Activated CD4-positive, alpha-beta T cell treated with anti-CD3 and anti-CD28 coated beads, Interleukin-2, amount 10 ng/mL, durations not matched to agents 7 days and 5 days (primary cell): ENCODE results near the gene LAMA2. TPM values are rescaled to one million over a fixed set of nuclear protein-coding genes. Genes with fewer than 3 reads are reported as not detected.

Experiments used
- CTCF ChIA-PET: fragments of 350-600 bp; sonication (Branson Sonifier 250); formaldehyde crosslinking; loops from one replicate; lab custom pipeline; 2021; ENCODE audit warnings: antibody characterized with exemption; lab: Charles Lee
- POLR2A ChIA-PET: fragments of 350-600 bp; sonication (Branson Sonifier 250); formaldehyde crosslinking; loops from one replicate; lab custom pipeline; 2021; ENCODE audit warnings: antibody characterized with exemption; lab: Charles Lee
- DNase-seq: peaks from one replicate; pipeline ENCODE4 v3.0.0-alpha.2; 2020
- H3K27ac Mint-ChIP-seq: one replicate; pipeline ENCODE4 v1.8.0; 2021; ENCODE audit warnings: mild to moderate bottlenecking, moderate library complexity, mixed read lengths
- H3K27me3 Mint-ChIP-seq: one replicate; pipeline ENCODE4 v1.8.0; 2021; ENCODE audit warnings: mixed read lengths
- H3K36me3 Mint-ChIP-seq: one replicate; pipeline ENCODE4 v1.8.0; 2021; ENCODE audit warnings: low read depth, mixed read lengths
- H3K4me1 Mint-ChIP-seq: one replicate; pipeline ENCODE4 v1.8.0; 2021; ENCODE audit warnings: mixed read lengths
- H3K4me3 Mint-ChIP-seq: one replicate; pipeline ENCODE4 v1.8.0; 2021; ENCODE audit warnings: mild to moderate bottlenecking, moderate library complexity, mixed read lengths
- H3K9me3 Mint-ChIP-seq: one replicate; pipeline ENCODE4 v1.8.0; 2021; ENCODE audit warnings: mixed read lengths
- total RNA-seq, 2 experiments: library from RNA; stranded (reverse); gene quantifications; one replicate each; pipeline ENCODE4 v1.2.3, GENCODE V29; 2021

The LAMA2 gene
- total RNA-seq, 2 experiments from 2014 or later = 0.02 to 0.05 TPM

DNA sequence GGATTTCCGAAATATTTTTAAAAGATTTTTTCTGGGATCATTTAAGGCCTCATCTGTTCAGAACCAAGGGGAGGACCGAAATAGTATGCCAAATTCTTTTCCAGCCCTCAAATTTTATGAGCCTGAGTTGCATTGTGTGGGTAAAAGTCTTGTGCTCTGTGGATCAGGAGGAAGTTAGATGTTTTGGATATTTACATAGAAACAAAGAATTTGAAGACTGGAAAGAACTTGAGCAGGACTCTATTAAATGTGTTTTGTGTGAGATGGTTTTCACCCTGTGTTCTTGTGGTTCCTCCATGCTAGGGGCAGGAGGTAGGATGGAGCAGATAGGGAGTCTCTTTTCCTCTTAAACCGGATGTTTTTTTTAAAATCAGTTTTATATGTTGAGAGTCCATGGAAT lies 329.1 kb downstream of the LAMA2 start:
- no peak overlapping the region for H3K4me3 Mint-ChIP-seq
- H3K27ac Mint-ChIP-seq = no peak overlapping the region
- no peaks in the 10 kb centered on the region for H3K36me3 Mint-ChIP-seq
- H3K27me3 Mint-ChIP-seq = peaks cover 7% of the 10 kb centered on the region
- H3K9me3 Mint-ChIP-seq = no peaks in the 10 kb centered on the region
- no peaks in the 10 kb centered on the region for H3K4me1 Mint-ChIP-seq
- POLR2A ChIA-PET = no interaction called here
- no peak for DNase-seq
- CTCF ChIA-PET = no interaction called here

DNA sequence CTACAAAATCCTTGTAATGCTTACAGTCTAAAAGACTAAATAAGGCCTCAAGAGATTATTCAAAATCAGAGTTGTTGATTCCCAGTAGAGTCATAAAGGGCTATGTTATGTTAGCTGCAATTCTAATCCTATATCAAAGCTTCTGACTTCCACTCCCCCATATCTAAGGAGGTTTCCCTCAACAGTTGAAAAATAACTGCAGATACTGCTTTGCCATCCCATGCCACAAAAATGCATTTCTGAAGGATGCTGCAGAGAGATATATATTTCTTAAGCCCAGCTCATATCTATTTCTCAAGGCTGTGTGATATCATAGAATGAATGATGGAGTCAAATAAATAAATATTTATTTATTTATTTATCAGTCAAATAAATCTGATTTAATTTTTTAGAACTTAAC lies 332.3 kb downstream of the LAMA2 start:
- no peak overlapping the region for H3K27ac Mint-ChIP-seq
- H3K4me3 Mint-ChIP-seq = no peak overlapping the region
- ChIA-PET POLR2A (no interaction called here), CTCF (interaction anchor here (0.5 kb wide), 1 partner anchor 1452 kb away, joined by 3 read pairs; no protein-coding TSS in a partner anchor)
- H3K36me3 Mint-ChIP-seq = no peaks in the 10 kb centered on the region
- DNase-seq = no peak
- H3K4me1 Mint-ChIP-seq = no peaks in the 10 kb centered on the region
- H3K27me3 Mint-ChIP-seq = peaks cover 5% of the 10 kb centered on the region
- H3K9me3 Mint-ChIP-seq = no peaks in the 10 kb centered on the region

DNA sequence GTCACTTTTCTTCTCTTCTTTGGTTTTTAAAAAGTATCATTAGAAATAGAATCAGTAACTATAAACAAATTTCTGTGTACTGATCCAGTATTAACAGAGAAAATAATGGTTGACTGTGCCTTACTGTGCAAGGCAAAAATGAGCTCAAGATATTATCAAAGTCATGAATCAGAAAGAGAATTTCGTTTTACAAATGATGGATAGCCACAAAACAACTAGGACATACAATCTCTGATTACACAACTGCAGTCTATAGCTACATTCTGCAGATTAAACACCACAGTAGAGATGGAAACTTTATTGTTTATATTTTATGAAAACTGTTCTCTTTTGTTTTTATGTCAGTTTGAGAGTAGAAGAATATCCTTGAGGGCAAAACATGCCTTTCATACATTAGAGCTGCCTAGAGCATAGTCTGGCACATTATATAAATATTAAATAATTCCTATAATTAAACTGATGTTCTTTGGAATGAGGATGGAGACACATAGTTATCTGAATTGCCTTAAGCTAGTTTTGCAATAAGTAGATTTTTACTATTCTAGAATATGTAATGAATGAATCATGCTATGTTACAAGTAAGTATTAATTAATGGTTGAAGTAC lies 333.1 kb downstream of the LAMA2 start:
- POLR2A ChIA-PET = no interaction called here
- no peaks in the 10 kb centered on the region for H3K4me1 Mint-ChIP-seq
- peaks cover 5% of the 10 kb centered on the region for H3K27me3 Mint-ChIP-seq
- no peak overlapping the region for H3K27ac Mint-ChIP-seq
- CTCF ChIA-PET = interaction anchor here (1.2 kb wide), 1 partner anchor 12 kb away, joined by 3 read pairs; no protein-coding TSS in a partner anchor
- no peaks in the 10 kb centered on the region for H3K36me3 Mint-ChIP-seq
- H3K4me3 Mint-ChIP-seq = no peak overlapping the region
- no peak for DNase-seq
- H3K9me3 Mint-ChIP-seq = no peaks in the 10 kb centered on the region

GRCh38 chr6:129217701-129218100 lies 334.8 kb downstream of the LAMA2 start:
- H3K27ac Mint-ChIP-seq = no peak overlapping the region

GRCh38 chr6:129233458-129234134 lies 350.7 kb downstream of the LAMA2 start:
- ChIA-PET CTCF (no interaction called here), POLR2A (no interaction called here)
- H3K36me3 Mint-ChIP-seq = no peaks in the 10 kb centered on the region
- H3K27ac Mint-ChIP-seq = no peak overlapping the region
- H3K27me3 Mint-ChIP-seq = no peaks in the 10 kb centered on the region
- DNase-seq = no peak
- no peak overlapping the region for H3K4me3 Mint-ChIP-seq
- no peaks in the 10 kb centered on the region for H3K4me1 Mint-ChIP-seq
- no peaks in the 10 kb centered on the region for H3K9me3 Mint-ChIP-seq

More at GRCh38 chr6:129217701-129218100, 334.8 kb downstream of the LAMA2 start:
- CTCF ChIA-PET = no interaction called here
- no peak for DNase-seq
- Mint-ChIP-seq H3K4me1 (no peaks in the 10 kb centered on the region), H3K4me3 (no peak overlapping the region), H3K36me3 (no peaks in the 10 kb centered on the region), H3K27me3 (peaks cover 5% of the 10 kb centered on the region), H3K9me3 (peaks cover 2% of the 10 kb centered on the region)
- POLR2A ChIA-PET = no interaction called here

DNA sequence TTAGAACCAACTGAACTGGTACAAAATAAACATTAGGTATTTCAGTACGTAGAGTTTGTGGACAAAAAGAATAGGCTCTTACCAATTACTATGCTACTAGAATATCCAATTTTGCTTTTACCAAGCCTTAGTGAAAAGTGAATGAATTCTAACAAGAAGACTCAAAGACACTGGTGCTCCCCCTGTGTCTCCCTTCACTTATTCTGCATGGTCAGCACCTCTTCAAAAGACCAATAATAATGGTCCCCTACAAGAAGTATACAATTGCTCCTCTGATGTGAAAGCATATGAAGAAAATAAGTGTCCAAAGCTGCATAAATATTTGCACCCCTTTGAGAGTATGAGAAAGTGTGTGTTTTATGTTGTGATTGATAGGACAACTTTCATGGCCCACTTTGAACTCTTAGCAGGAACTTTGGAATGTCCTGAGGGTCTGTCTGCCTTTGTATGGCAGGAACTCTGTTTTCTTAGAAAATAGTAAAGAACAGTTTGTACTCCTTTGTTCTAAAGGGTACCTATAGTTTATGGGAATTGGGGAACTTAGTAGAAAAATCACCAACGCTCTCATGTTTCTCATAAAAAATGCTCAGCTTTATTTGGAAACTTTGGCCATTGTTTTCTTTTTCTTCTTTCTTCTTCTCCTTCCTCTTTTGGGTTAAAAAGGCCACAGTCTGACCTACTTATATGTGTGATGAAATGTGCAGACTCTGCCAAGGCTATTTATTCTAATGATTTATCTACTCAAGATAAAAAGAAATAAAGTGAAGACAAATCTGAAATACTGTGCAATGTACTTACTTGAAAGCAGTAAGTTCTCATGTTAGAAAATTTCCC lies 352.4 kb downstream of the LAMA2 start:
- no peak overlapping the region for H3K27ac Mint-ChIP-seq
- DNase-seq = no peak
- H3K4me1 Mint-ChIP-seq = no peaks in the 10 kb centered on the region
- CTCF ChIA-PET = no interaction called here
- H3K36me3 Mint-ChIP-seq = no peaks in the 10 kb centered on the region
- H3K27me3 Mint-ChIP-seq = no peaks in the 10 kb centered on the region
- H3K4me3 Mint-ChIP-seq = no peak overlapping the region
- H3K9me3 Mint-ChIP-seq = no peaks in the 10 kb centered on the region
- POLR2A ChIA-PET = no interaction called here

DNA sequence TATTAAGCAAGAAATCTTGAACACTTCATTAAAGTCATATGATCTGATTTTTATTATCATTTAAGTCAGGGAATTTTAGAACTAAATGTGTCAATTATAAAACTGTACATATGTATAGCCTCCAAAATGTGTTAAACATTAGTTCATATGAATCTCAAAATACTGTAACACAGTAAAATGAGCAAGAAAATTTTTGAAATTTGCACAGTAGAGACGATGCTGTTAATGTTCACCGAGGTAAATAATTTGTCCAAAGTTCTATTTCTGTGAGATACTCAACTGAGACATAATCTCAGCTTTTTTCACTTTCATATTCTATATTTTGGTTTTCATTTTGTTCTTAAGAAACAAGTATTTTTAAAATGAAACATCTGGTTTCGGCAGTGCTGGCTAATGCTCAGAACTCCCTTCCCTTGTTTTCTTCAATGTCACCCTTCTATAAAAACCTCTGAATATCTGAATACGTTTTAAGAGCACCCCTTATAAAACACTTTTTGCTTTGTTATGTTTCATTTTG lies 353.1 kb downstream of the LAMA2 start:
- DNase-seq = no peak
- CTCF ChIA-PET = no interaction called here
- Mint-ChIP-seq H3K4me3 (no peak overlapping the region), H3K9me3 (no peaks in the 10 kb centered on the region), H3K27ac (no peak overlapping the region), H3K36me3 (no peaks in the 10 kb centered on the region), H3K4me1 (no peaks in the 10 kb centered on the region), H3K27me3 (no peaks in the 10 kb centered on the region)
- POLR2A ChIA-PET = no interaction called here

DNA sequence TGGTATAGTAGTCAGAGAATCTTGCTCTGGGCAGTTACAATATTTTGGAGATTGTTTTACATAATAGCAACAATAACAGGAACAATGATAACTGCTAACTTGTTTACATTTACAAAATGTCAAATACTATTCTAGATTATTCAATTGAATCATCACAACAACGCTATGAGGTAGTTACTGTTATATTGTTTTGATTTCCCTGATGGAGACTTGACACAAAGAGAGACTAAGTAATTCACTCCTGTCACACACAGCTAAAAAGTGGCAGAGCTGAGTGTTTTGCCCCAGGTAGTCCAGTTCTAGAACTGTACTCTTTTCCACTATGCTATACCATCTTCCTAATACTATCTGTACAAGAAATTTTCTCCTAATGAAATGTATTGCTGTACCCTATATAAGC lies 356.1 kb downstream of the LAMA2 start:
- no peak for DNase-seq
- no peaks in the 10 kb centered on the region for H3K9me3 Mint-ChIP-seq
- H3K27ac Mint-ChIP-seq = no peak overlapping the region
- CTCF ChIA-PET = no interaction called here
- peaks cover 6% of the 10 kb centered on the region for H3K27me3 Mint-ChIP-seq
- no peak overlapping the region for H3K4me3 Mint-ChIP-seq
- POLR2A ChIA-PET = no interaction called here
- H3K36me3 Mint-ChIP-seq = no peaks in the 10 kb centered on the region
- H3K4me1 Mint-ChIP-seq = no peaks in the 10 kb centered on the region

DNA sequence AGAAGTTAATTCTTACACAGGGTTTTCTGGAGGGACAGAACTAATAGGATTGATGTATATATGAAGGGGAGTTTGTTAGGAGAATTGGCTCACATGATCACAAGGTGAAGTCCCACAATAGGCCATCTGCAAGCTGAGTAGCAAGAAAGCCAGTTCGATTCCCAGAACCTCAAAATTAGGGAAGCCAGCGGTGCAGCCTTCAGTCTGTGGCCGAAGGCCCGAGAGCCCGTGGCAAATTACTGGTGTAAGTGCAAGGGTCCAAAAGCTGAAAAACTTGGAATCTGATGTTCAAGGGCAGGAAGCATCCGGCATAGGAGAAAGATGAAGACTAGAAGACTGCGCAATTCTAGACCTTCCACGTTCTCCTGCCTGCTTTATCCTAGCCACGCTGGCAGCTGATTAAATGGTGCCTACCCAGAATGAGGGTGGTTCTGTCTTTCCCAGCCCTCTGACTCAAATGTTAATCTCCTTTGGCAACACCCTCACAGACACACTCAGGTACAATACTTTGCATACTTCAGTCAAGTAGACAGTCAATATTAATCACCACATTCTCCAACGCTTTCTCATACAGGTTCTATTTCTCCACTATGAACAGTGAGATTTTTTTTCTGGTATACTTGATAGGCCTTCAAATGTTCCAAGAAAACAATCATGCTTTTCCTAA lies 357.0 kb downstream of the LAMA2 start:
- CTCF ChIA-PET = no interaction called here

DNA sequence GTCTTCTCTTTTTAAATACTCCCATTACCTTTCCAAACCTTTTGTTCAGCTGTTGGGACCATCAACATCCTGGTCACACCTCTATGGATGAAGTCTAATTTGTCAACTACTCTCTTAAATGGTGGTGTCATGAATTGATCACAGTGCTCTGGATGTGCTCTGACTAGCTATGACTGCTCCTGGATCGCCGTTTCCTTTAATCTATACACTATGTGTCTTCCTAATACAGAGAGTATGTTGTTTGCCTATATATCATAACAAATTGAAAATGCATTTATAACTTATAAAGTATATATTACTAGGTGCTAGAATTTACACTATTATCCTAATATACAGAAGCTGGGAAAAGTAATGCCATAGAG lies 357.5 kb downstream of the LAMA2 start:
- ChIA-PET CTCF (no interaction called here), POLR2A (no interaction called here)
- no peaks in the 10 kb centered on the region for H3K36me3 Mint-ChIP-seq
- no peak overlapping the region for H3K4me3 Mint-ChIP-seq
- DNase-seq = no peak
- no peaks in the 10 kb centered on the region for H3K9me3 Mint-ChIP-seq
- H3K27me3 Mint-ChIP-seq = peaks cover 10% of the 10 kb centered on the region
- H3K4me1 Mint-ChIP-seq = no peaks in the 10 kb centered on the region
- no peak overlapping the region for H3K27ac Mint-ChIP-seq

More for the DNA sequence above, 357.0 kb downstream of the LAMA2 start:
- H3K36me3 Mint-ChIP-seq = no peaks in the 10 kb centered on the region
- H3K4me1 Mint-ChIP-seq = no peaks in the 10 kb centered on the region
- POLR2A ChIA-PET = no interaction called here
- no peak for DNase-seq
- no peak overlapping the region for H3K4me3 Mint-ChIP-seq
- no peak overlapping the region for H3K27ac Mint-ChIP-seq
- peaks cover 7% of the 10 kb centered on the region for H3K27me3 Mint-ChIP-seq
- H3K9me3 Mint-ChIP-seq = no peaks in the 10 kb centered on the region

DNA sequence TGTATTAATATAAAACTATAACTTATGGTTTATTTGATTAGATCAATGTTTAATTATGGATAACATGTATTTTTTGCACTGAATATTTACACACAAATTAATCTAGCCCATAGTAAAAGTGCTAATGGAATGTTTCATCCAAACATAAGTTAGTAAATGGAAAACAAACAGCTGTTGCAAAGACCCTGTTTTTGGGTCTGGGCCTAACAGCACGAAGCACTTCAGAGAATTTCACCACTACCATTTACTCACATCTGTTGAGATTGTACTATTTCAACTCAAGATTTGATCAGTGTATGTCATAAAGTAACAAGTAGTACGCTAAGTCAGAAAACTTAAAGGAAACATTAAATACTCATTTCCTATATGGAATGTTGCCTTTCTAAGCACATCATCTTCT lies 359.6 kb downstream of the LAMA2 start:
- H3K4me1 Mint-ChIP-seq = no peaks in the 10 kb centered on the region
- POLR2A ChIA-PET = no interaction called here
- H3K27me3 Mint-ChIP-seq = peaks cover 15% of the 10 kb centered on the region
- H3K27ac Mint-ChIP-seq = no peak overlapping the region
- no peak for DNase-seq
- H3K36me3 Mint-ChIP-seq = no peaks in the 10 kb centered on the region
- no peaks in the 10 kb centered on the region for H3K9me3 Mint-ChIP-seq
- CTCF ChIA-PET = interaction anchor here (0.9 kb wide), 1 partner anchor 70 kb away, joined by 3 read pairs; no protein-coding TSS in a partner anchor
- no peak overlapping the region for H3K4me3 Mint-ChIP-seq

GRCh38 chr6:129243377-129243776 lies 360.4 kb downstream of the LAMA2 start:
- Mint-ChIP-seq H3K4me3 (no peak overlapping the region), H3K27me3 (peaks cover 15% of the 10 kb centered on the region), H3K27ac (no peak overlapping the region), H3K9me3 (no peaks in the 10 kb centered on the region), H3K36me3 (no peaks in the 10 kb centered on the region), H3K4me1 (no peaks in the 10 kb centered on the region)
- POLR2A ChIA-PET = no interaction called here
- DNase-seq = no peak
- CTCF ChIA-PET = no interaction called here
